Measurements from ENCODE around the gene CCSER1. TPM values are rescaled to one million over a fixed set of nuclear protein-coding genes. Genes with fewer than 3 reads are reported as not detected.

Gene CCSER1
- total and polyA plus RNA-seq, 4 donors, result 0.61 to 23.0 (median 3.8) TPM

- TF ChIP-seq CTCF (IDR thresholded peaks at IDR 0.05; ENCODE audit: control extremely low read depth, extremely low read depth), result no peak
- ATAC-seq (ENCODE audit: insufficient read depth, low FRiP score) (no peak), DNase-seq (peak in 1 of 3 donors; percentile 5)
- WGBS, 2 donors, result 76 to 90% methylated on average over 4 of the region's 4 CpGs
- Histone ChIP-seq H3K4me1 (ENCODE audit: control insufficient read depth in 5 of 5, insufficient read depth in 5 of 5, low read length in 5 of 5) (peaks cover 0 to 7% (median 0%) of the 10 kb centered on the region in 5 donors), H3K9me3 (ENCODE audit: control insufficient read depth in 4 of 4, insufficient read depth in 3 of 4, low read length in 3 of 4) (no peaks in the 10 kb centered on the region), H3K9ac (ENCODE audit: insufficient read depth in 1 of 2, low read length in 2 of 2) (no peak overlapping the region), H3K36me3 (ENCODE audit: control insufficient read depth in 4 of 4, insufficient read depth in 4 of 4, low read length in 4 of 4) (no peaks in the 10 kb centered on the region), H3K27ac (ENCODE audit: low read depth in 1 of 2, low read length in 1 of 2) (no peak overlapping the region), H3K4me3 (no peak overlapping the region), H3K27me3 (ENCODE audit: control insufficient read depth in 3 of 3, insufficient read depth in 3 of 3, low read length in 2 of 3) (no peaks in the 10 kb centered on the region)
Measured at GRCh38 chr4:90237751-90238530, 110.7 kb downstream of the CCSER1 start.

- H3K4me3 ChIP-seq, result no peak overlapping the region
- no peaks in the 10 kb centered on the region for H3K27me3 ChIP-seq (ENCODE audit: control insufficient read depth in 3 of 3, insufficient read depth in 3 of 3, low read length in 2 of 3)
- TF ChIP-seq CTCF (IDR thresholded peaks at IDR 0.05; ENCODE audit: control extremely low read depth, extremely low read depth), result no peak
- H3K9ac ChIP-seq (ENCODE audit: insufficient read depth in 1 of 2, low read length in 2 of 2), result no peak overlapping the region
- no peak for DNase-seq
- WGBS, 2 donors, result 78 to 92% methylated on average over 1 of the region's 1 CpG
- H3K4me1 ChIP-seq (ENCODE audit: control insufficient read depth in 5 of 5, insufficient read depth in 5 of 5, low read length in 5 of 5), result peaks cover 0 to 4% (median 0%) of the 10 kb centered on the region in 5 donors
- no peak overlapping the region for H3K27ac ChIP-seq (ENCODE audit: low read depth in 1 of 2, low read length in 1 of 2)
- no peak for ATAC-seq (ENCODE audit: insufficient read depth, low FRiP score)
- H3K36me3 ChIP-seq (ENCODE audit: control insufficient read depth in 4 of 4, insufficient read depth in 4 of 4, low read length in 4 of 4), result no peaks in the 10 kb centered on the region
- H3K9me3 ChIP-seq (ENCODE audit: control insufficient read depth in 4 of 4, insufficient read depth in 3 of 4, low read length in 3 of 4), result no peaks in the 10 kb centered on the region
Measured at GRCh38 chr4:90240333-90240732, 113.1 kb downstream of the CCSER1 start.

GRCh38 chr4:90241008-90241407 is 113.8 kb downstream of the CCSER1 start:
- Histone ChIP-seq H3K4me1 (ENCODE audit: control insufficient read depth in 5 of 5, insufficient read depth in 5 of 5, low read length in 5 of 5) (peaks cover 0 to 4% (median 0%) of the 10 kb centered on the region in 5 donors), H3K36me3 (ENCODE audit: control insufficient read depth in 4 of 4, insufficient read depth in 4 of 4, low read length in 4 of 4) (no peaks in the 10 kb centered on the region), H3K9me3 (ENCODE audit: control insufficient read depth in 4 of 4, insufficient read depth in 3 of 4, low read length in 3 of 4) (no peaks in the 10 kb centered on the region), H3K27me3 (ENCODE audit: control insufficient read depth in 3 of 3, insufficient read depth in 3 of 3, low read length in 2 of 3) (no peaks in the 10 kb centered on the region), H3K27ac (ENCODE audit: low read depth in 1 of 2, low read length in 1 of 2) (no peak overlapping the region), H3K9ac (ENCODE audit: insufficient read depth in 1 of 2, low read length in 2 of 2) (no peak overlapping the region), H3K4me3 (no peak overlapping the region)
- no peak for TF ChIP-seq CTCF (IDR thresholded peaks at IDR 0.05; ENCODE audit: control extremely low read depth, extremely low read depth)
- DNase-seq (no peak), ATAC-seq (ENCODE audit: insufficient read depth, low FRiP score) (no peak)
- 94 to 97% methylated on average over 3 of the region's 3 CpGs for WGBS, 2 donors
